Measurements from ENCODE around the gene SLC41A1.

Gene SLC41A1

GRCh38 chr1:205785446-205785845 lies 27.6 kb downstream of the SLC41A1 start:
- H3K27ac ChIP-seq: no peak overlapping the region
- TF ChIP-seq CTCF (conservative IDR thresholded peaks at IDR 0.05): no peak

GRCh38 chr1:205783904-205784303 lies 29.1 kb downstream of the SLC41A1 start:
- TF ChIP-seq CTCF (conservative IDR thresholded peaks at IDR 0.05): no peak
- H3K27ac ChIP-seq: no peak overlapping the region

DNA sequence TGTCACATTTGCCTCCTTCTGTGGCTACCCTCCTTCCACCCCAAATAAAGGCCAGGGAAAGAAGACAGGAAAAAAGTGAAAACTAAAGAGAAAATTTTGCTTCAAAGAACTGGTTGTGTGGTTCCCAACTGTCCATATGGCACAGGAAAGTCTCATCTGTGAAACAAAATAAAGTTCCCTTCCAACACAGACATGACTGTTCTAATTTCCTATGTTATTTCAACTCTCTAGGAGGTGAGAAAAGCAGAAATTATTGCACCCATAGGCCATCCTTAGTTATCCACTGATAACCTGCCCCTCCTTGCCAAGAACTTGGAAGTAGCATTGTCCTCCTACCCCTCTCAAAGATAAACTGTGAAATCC lies 29.6 kb downstream of the SLC41A1 start:
- H3K27ac ChIP-seq: no peak overlapping the region

DNA sequence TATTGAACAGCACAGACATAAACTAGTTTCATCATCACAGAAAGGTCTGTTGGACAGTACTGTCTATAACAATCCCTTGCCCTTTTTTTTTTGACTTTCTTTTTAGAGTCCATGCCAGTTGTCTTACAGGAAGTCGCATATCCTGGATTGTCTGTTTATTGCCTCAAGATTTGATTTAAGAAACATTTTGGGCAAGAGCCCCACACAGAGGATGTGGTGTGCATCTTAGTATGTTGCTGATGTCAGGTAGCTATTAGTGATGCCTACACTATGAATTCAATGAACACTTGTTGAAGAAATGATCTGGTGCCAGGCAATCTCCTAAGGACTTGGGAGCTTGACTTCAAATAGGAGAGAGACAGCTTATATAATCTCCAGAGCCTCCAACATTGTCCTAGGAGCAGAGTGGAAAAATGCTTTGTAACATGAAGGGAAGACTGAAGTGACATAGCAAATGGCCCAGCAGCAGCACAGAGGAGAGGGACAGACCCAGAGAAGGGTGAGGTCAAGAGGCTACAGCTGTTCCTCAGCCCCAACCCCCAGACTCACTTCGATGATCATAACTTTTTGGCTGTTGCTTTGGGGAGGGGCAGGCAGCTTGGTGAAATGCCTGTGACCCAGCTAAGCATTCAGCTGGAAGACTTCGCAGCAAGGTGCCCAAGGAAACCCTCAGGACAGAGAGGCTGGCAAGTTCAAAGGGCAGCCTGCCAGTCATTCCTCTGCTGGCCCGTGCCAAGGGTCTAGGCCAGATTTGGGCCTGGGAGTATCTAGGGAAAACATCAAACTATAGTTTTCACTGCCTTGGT lies 30.2 kb downstream of the SLC41A1 start:
- TF ChIP-seq CTCF (conservative IDR thresholded peaks at IDR 0.05): no peak
- no peak overlapping the region for H3K27ac ChIP-seq

More for the DNA sequence above, 29.6 kb downstream of the SLC41A1 start:
- no peak for TF ChIP-seq CTCF (conservative IDR thresholded peaks at IDR 0.05)

DNA sequence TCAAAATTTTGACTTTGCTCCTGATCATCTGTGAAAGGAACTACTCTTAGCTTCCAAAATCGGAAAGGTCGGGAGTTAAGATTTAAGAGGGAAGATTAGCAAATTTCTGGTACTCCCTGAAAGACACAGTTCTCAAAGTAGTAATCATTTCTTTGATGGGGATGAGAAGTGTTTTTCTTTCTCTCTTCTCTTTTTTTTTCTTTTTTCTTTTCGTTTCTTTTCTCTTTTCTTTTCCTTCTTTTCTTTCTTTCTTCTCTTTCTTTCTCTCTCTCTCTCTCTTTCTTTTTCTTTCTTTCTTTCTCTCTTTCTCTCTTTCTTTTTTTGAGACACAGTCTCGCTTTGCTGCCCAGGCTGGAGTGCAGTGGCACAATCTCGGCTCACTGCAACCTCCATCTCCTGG lies 32.7 kb downstream of the SLC41A1 start:
- no peak for TF ChIP-seq CTCF (conservative IDR thresholded peaks at IDR 0.05)
- no peak overlapping the region for H3K27ac ChIP-seq

- no peak overlapping the region for H3K27ac ChIP-seq
- TF ChIP-seq CTCF (conservative IDR thresholded peaks at IDR 0.05): no peak
These were observed 35.0 kb downstream of the SLC41A1 start for GRCh38 chr1:205777994-205778393.

- H3K27ac ChIP-seq: no peak overlapping the region
- TF ChIP-seq CTCF (conservative IDR thresholded peaks at IDR 0.05): no peak
These were observed 37.3 kb downstream of the SLC41A1 start for GRCh38 chr1:205775717-205776056.

Measured in VCaP (cell line).